ENCODE data around the gene TMCC3. TPM values are rescaled to one million over a fixed set of nuclear protein-coding genes. Genes with fewer than 3 reads are reported as not detected.
A peak's percentile ranks its signal among the peaks of the same experiment; 100 is the strongest.

TMCC3 gene
- total RNA-seq, 1 donor from 2014 or later: 24.2 TPM

- DNase-seq (no peak), ATAC-seq (ENCODE audit: low read depth) (no peak)
- TF ChIP-seq CTCF (IDR thresholded peaks at IDR 0.05): no peak
- Mint-ChIP-seq H3K9me3 (peaks cover 8% of the 10 kb centered on the region), H3K4me3 (no peak overlapping the region), H3K27me3 (no peaks in the 10 kb centered on the region), H3K36me3 (ENCODE audit: low read depth) (peaks cover 14% of the 10 kb centered on the region), H3K27ac (no peak overlapping the region), H3K4me1 (no peaks in the 10 kb centered on the region)
- ChIA-PET POLR2A (no interaction called here), CTCF (no interaction called here)
- intact Hi-C loops (cut with micrococcal nuclease): no loop called here
Observed at GRCh38 chr12:94628369-94628768, 22.0 kb downstream of the TMCC3 start.

- intact Hi-C loops (cut with micrococcal nuclease): no loop called here
- Mint-ChIP-seq H3K9me3 (peaks cover 8% of the 10 kb centered on the region), H3K4me3 (no peak overlapping the region), H3K27me3 (no peaks in the 10 kb centered on the region), H3K36me3 (ENCODE audit: low read depth) (peaks cover 12% of the 10 kb centered on the region), H3K27ac (no peak overlapping the region), H3K4me1 (peaks cover 23% of the 10 kb centered on the region)
- DNase-seq (no peak), ATAC-seq (ENCODE audit: low read depth) (no peak)
- CTCF ChIA-PET: no interaction called here
- TF ChIP-seq CTCF (IDR thresholded peaks at IDR 0.05): no peak
- POLR2A ChIA-PET: no interaction called here
Observed at GRCh38 chr12:94625531-94625930, 24.8 kb downstream of the TMCC3 start.

- CTCF ChIA-PET: interaction anchor here (2.2 kb wide), 1 partner anchor 252 kb away, joined by 5 read pairs; no protein-coding TSS in a partner anchor
- intact Hi-C loops (cut with micrococcal nuclease): no loop called here
- peaks cover 12% of the 10 kb centered on the region for H3K36me3 Mint-ChIP-seq (ENCODE audit: low read depth)
- H3K4me1 Mint-ChIP-seq: peaks cover 24% of the 10 kb centered on the region
- DNase-seq: no peak
- H3K9me3 Mint-ChIP-seq: peaks cover 8% of the 10 kb centered on the region
- POLR2A ChIA-PET: interaction anchor here (0.5 to 1.4 kb wide), 5 partner anchors 55 to 567 kb away, joined by 3 to 9 read pairs (median 4); no protein-coding TSS in a partner anchor
- H3K27me3 Mint-ChIP-seq: no peaks in the 10 kb centered on the region
- no peak for TF ChIP-seq CTCF (IDR thresholded peaks at IDR 0.05)
- H3K27ac Mint-ChIP-seq: peak overlapping the region; percentile 14
- no peak for ATAC-seq (ENCODE audit: low read depth)
- no peak overlapping the region for H3K4me3 Mint-ChIP-seq
Observed at GRCh38 chr12:94623161-94623920, 27.0 kb downstream of the TMCC3 start.

- POLR2A ChIA-PET: interaction anchor here (0.6 to 1.4 kb wide), 2 partner anchors 56 to 248 kb away, joined by 3 to 9 read pairs; no protein-coding TSS in a partner anchor
- Mint-ChIP-seq H3K9me3 (peaks cover 8% of the 10 kb centered on the region), H3K4me1 (peaks cover 24% of the 10 kb centered on the region), H3K4me3 (peak overlapping the region; percentile 71), H3K36me3 (ENCODE audit: low read depth) (peaks cover 12% of the 10 kb centered on the region), H3K27ac (no peak overlapping the region), H3K27me3 (no peaks in the 10 kb centered on the region)
- intact Hi-C loops (cut with micrococcal nuclease): no loop called here
- no peak for DNase-seq
- no peak for TF ChIP-seq CTCF (IDR thresholded peaks at IDR 0.05)
- CTCF ChIA-PET: interaction anchor here (2.2 kb wide), 1 partner anchor 253 kb away, joined by 5 read pairs; no protein-coding TSS in a partner anchor
- ATAC-seq (ENCODE audit: low read depth): no peak
Observed at GRCh38 chr12:94622475-94622874, 27.9 kb downstream of the TMCC3 start.

- peaks cover 12% of the 10 kb centered on the region for H3K36me3 Mint-ChIP-seq (ENCODE audit: low read depth)
- H3K27me3 Mint-ChIP-seq: no peaks in the 10 kb centered on the region
- DNase-seq (no peak), ATAC-seq (ENCODE audit: low read depth) (peak; percentile 96)
- TF ChIP-seq CTCF (IDR thresholded peaks at IDR 0.05): no peak
- peak overlapping the region; percentile 71 for H3K4me3 Mint-ChIP-seq
- H3K9me3 Mint-ChIP-seq: peaks cover 8% of the 10 kb centered on the region
- intact Hi-C loops (cut with micrococcal nuclease): no loop called here
- POLR2A ChIA-PET: no interaction called here
- H3K27ac Mint-ChIP-seq: peak overlapping the region; percentile 68
- H3K4me1 Mint-ChIP-seq: peaks cover 24% of the 10 kb centered on the region
- CTCF ChIA-PET: interaction anchor here (2.2 kb wide), 1 partner anchor 254 kb away, joined by 5 read pairs; no protein-coding TSS in a partner anchor
Observed at GRCh38 chr12:94621662-94622359, 28.5 kb downstream of the TMCC3 start.
